ENCODE measurements around the gene ARMC2. TPM values are rescaled to one million over a fixed set of nuclear protein-coding genes. Genes with fewer than 3 reads are reported as not detected.

ARMC2 gene
- total and polyA plus RNA-seq, 2 donors (not counting 3 experiments of a cell fraction or from before 2014, with no cell fraction given): 1.7 to 3.7 TPM

DNA sequence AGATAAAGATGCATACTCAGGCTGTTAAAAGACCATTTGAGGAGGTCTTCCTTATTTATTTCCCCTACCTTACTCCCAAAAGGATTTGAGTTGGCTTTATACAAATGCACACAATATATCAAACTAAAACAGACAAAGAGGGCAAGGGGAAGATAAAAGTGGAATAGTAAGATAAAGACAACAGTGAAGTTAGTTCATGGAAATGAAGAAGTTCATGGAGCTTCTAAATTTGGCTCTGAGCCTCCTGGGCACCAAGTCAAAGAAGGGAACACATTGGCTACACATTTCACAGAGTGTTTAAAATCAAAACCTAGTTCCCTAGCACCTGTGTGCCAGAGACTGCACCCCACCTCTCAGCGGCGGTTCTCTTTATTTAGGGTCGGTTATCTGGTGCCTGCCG lies 25.8 kb upstream of the ARMC2 start:
- ChIA-PET POLR2A (interaction anchor here (0.9 kb wide), 1 partner anchor 45 kb away, joined by 3 read pairs; no protein-coding TSS in a partner anchor), CTCF (interaction anchor here (1.1 kb wide), 1 partner anchor 10 kb away, joined by 3 read pairs; no protein-coding TSS in a partner anchor)
- TF ChIP-seq EZH2 (IDR thresholded peaks at IDR 0.05; ENCODE audit: borderline replicate concordance, low read depth, low read length, severe bottlenecking) (no peak), FOS (IDR thresholded peaks at IDR 0.05; ENCODE audit: borderline replicate concordance, insufficient read depth, low read length) (no peak), JUN (IDR thresholded peaks at IDR 0.05; ENCODE audit: borderline replicate concordance, insufficient read depth, insufficient read length, low read depth) (no peak), GATA2 (IDR thresholded peaks at IDR 0.05; ENCODE audit: insufficient read depth, insufficient read length, low read depth, low read length) (no peak), POLR2A (IDR thresholded peaks at IDR 0.05; ENCODE audit: low read depth, low read length) (no peak), MYC (IDR thresholded peaks at IDR 0.05; ENCODE audit: low read depth, low read length) (no peak), POLR2AphosphoS5 (IDR thresholded peaks at IDR 0.05; ENCODE audit: insufficient read depth, low read depth, low read length) (no peak)
- TF ChIP-seq, protein P1, sequence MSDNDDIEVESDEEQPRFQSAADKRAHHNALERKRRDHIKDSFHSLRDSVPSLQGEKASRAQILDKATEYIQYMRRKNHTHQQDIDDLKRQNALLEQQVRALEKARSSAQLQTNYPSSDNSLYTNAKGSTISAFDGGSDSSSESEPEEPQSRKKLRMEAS (IDR thresholded peaks at IDR 0.05; ENCODE audit: insufficient read depth, insufficient read length): no peak
- dilution Hi-C loops (cut with MboI; ENCODE audit: extremely low pct_ligation_motif_present, low sequenced_read_pairs) (no loop called here), intact Hi-C loops (cut with micrococcal nuclease) (no loop called here)
- no peak overlapping the region for H3K9ac ChIP-seq (replicated peaks; ENCODE audit: extremely low read depth, insufficient read depth, low read length)
- no TSS peak for BruUV-seq (replicated peaks)
- H3K4me1 ChIP-seq (ENCODE audit: control insufficient read depth, extremely low read depth, insufficient read depth, low read length): no peaks in the 10 kb centered on the region
- H3K4me2 ChIP-seq (ENCODE audit: insufficient read depth, low read length): no peak overlapping the region
- no peak overlapping the region for H2AFZ ChIP-seq (ENCODE audit: low read depth, low read length)
- no peaks in the 10 kb centered on the region for H3K36me3 ChIP-seq (ENCODE audit: control insufficient read depth in 2 of 2, extremely low read depth in 1 of 2, insufficient read depth in 2 of 2, low read length in 2 of 2)
- FAIRE-seq (no peak), DNase-seq (ENCODE audit: low read depth, low spot score) (no peak)
- H4K20me1 ChIP-seq (replicated peaks; ENCODE audit: control insufficient read depth, extremely low read depth, insufficient read depth, low read length): no peaks in the 10 kb centered on the region
- no peaks in the 10 kb centered on the region for H3K9me3 ChIP-seq (replicated peaks; ENCODE audit: control insufficient read depth, insufficient read depth, low read length)
- no peaks in the 10 kb centered on the region for H3K79me2 ChIP-seq (ENCODE audit: control insufficient read depth, insufficient read depth, low read length)
- H3K27ac ChIP-seq (ENCODE audit: insufficient read depth, low read depth, low read length): no peak overlapping the region
- H3K27me3 ChIP-seq (ENCODE audit: control insufficient read depth in 2 of 2, insufficient read depth in 2 of 2, low read length in 2 of 2): peaks cover 2% of the 10 kb centered on the region in 2 experiments
- H3K9me1 ChIP-seq (replicated peaks; ENCODE audit: control insufficient read depth, extremely low read depth, insufficient read depth, low read length): no peaks in the 10 kb centered on the region
- H3K4me3 ChIP-seq (replicated peaks in 1 of 3; ENCODE audit: insufficient read depth in 1 of 3, low read depth in 1 of 3, low read length in 3 of 3): no peak overlapping the region

GRCh38 chr6:108825326-108825725 lies 22.9 kb upstream of the ARMC2 start:
- no TSS peak for BruUV-seq (replicated peaks)
- TF ChIP-seq JUN (IDR thresholded peaks at IDR 0.05; ENCODE audit: borderline replicate concordance, insufficient read depth, insufficient read length, low read depth) (no peak), POLR2AphosphoS5 (IDR thresholded peaks at IDR 0.05; ENCODE audit: insufficient read depth, low read depth, low read length) (no peak)
- Histone ChIP-seq H3K36me3 (ENCODE audit: control insufficient read depth in 2 of 2, extremely low read depth in 1 of 2, insufficient read depth in 2 of 2, low read length in 2 of 2) (no peaks in the 10 kb centered on the region), H3K79me2 (ENCODE audit: control insufficient read depth, insufficient read depth, low read length) (no peaks in the 10 kb centered on the region), H2AFZ (ENCODE audit: low read depth, low read length) (no peak overlapping the region), H3K4me2 (ENCODE audit: insufficient read depth, low read length) (no peak overlapping the region), H3K27ac (ENCODE audit: insufficient read depth, low read depth, low read length) (no peak overlapping the region), H4K20me1 (replicated peaks; ENCODE audit: control insufficient read depth, extremely low read depth, insufficient read depth, low read length) (no peaks in the 10 kb centered on the region), H3K9me3 (replicated peaks; ENCODE audit: control insufficient read depth, insufficient read depth, low read length) (no peaks in the 10 kb centered on the region), H3K27me3 (ENCODE audit: control insufficient read depth in 2 of 2, insufficient read depth in 2 of 2, low read length in 2 of 2) (peaks cover 0 to 2% of the 10 kb centered on the region in 2 experiments), H3K4me3 (replicated peaks in 1 of 3; ENCODE audit: insufficient read depth in 1 of 3, low read depth in 1 of 3, low read length in 3 of 3) (no peak overlapping the region), H3K4me1 (ENCODE audit: control insufficient read depth, extremely low read depth, insufficient read depth, low read length) (no peaks in the 10 kb centered on the region), H3K9me1 (replicated peaks; ENCODE audit: control insufficient read depth, extremely low read depth, insufficient read depth, low read length) (no peaks in the 10 kb centered on the region), H3K9ac (replicated peaks; ENCODE audit: extremely low read depth, insufficient read depth, low read length) (no peak overlapping the region)
- DNase-seq (ENCODE audit: low read depth, low spot score): no peak
- POLR2A ChIA-PET: no interaction called here
- intact Hi-C loops (cut with micrococcal nuclease) (no loop called here), dilution Hi-C loops (cut with MboI; ENCODE audit: extremely low pct_ligation_motif_present, low sequenced_read_pairs) (no loop called here)
- no peak for FAIRE-seq
- CTCF ChIA-PET: no interaction called here
